Measurements from ENCODE around the gene PGAM2. TPM values are rescaled to one million over a fixed set of nuclear protein-coding genes. Genes with fewer than 3 reads are reported as not detected.

PGAM2 gene
- total and polyA plus RNA-seq, 8 donors, result 0.49 to 6.7 (median 0.65) TPM; not detected in 1

DNA sequence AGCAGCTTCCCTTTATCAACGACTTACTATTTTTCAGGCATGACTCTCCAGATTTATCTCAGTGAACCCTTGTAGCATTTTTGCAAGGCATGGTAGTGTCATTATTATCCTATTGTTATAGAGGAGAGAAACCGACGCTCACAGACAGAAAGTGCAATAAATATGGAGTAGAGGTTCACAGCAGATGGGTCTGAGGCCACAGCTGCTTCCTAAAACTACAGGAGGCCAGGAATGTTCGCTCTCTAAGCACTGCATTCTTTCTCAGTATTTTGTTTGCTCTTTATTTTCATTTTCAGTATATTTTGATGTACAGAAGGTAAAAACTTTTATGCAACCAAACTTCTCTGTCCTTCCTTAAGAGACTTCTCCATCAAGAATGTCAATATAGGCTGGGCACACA is 34.3 kb upstream of the PGAM2 start:
- H3K36me3 ChIP-seq, result no peaks in the 10 kb centered on the region
- intact Hi-C loops (cut with DNase I), result no loop called here
- ATAC-seq (no peak), FAIRE-seq (no peak), DNase-seq (no peak)
- WGBS, 2 donors, result 71 to 83% methylated on average over 4 of the region's 4 CpGs
- no peaks in the 10 kb centered on the region for H3K27me3 ChIP-seq
- no peak overlapping the region for H3K4me3 ChIP-seq
- no peak overlapping the region for H3K27ac ChIP-seq
- TF ChIP-seq, protein P1, sequence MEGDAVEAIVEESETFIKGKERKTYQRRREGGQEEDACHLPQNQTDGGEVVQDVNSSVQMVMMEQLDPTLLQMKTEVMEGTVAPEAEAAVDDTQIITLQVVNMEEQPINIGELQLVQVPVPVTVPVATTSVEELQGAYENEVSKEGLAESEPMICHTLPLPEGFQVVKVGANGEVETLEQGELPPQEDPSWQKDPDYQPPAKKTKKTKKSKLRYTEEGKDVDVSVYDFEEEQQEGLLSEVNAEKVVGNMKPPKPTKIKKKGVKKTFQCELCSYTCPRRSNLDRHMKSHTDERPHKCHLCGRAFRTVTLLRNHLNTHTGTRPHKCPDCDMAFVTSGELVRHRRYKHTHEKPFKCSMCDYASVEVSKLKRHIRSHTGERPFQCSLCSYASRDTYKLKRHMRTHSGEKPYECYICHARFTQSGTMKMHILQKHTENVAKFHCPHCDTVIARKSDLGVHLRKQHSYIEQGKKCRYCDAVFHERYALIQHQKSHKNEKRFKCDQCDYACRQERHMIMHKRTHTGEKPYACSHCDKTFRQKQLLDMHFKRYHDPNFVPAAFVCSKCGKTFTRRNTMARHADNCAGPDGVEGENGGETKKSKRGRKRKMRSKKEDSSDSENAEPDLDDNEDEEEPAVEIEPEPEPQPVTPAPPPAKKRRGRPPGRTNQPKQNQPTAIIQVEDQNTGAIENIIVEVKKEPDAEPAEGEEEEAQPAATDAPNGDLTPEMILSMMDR (IDR thresholded peaks at IDR 0.05), result no peak
- H3K4me1 ChIP-seq, result no peaks in the 10 kb centered on the region
- no peaks in the 10 kb centered on the region for H3K9me3 ChIP-seq

- no peak for ATAC-seq
- intact Hi-C loops (cut with DNase I), result no loop called here
- Histone ChIP-seq H3K4me3 (no peak overlapping the region), H3K36me3 (no peaks in the 10 kb centered on the region), H3K4me1 (no peaks in the 10 kb centered on the region), H3K27me3 (no peaks in the 10 kb centered on the region), H3K27ac (no peak overlapping the region), H3K9me3 (no peaks in the 10 kb centered on the region)
- no peak for DNase-seq
- FAIRE-seq, result no peak
- WGBS, 2 donors, result 72 to 84% methylated on average over 6 of the region's 6 CpGs
- TF ChIP-seq, protein P1 (IDR thresholded peaks at IDR 0.05), result no peak
These were observed 33.0 kb upstream of the PGAM2 start for GRCh38 chr7:44098092-44099068.

DNA sequence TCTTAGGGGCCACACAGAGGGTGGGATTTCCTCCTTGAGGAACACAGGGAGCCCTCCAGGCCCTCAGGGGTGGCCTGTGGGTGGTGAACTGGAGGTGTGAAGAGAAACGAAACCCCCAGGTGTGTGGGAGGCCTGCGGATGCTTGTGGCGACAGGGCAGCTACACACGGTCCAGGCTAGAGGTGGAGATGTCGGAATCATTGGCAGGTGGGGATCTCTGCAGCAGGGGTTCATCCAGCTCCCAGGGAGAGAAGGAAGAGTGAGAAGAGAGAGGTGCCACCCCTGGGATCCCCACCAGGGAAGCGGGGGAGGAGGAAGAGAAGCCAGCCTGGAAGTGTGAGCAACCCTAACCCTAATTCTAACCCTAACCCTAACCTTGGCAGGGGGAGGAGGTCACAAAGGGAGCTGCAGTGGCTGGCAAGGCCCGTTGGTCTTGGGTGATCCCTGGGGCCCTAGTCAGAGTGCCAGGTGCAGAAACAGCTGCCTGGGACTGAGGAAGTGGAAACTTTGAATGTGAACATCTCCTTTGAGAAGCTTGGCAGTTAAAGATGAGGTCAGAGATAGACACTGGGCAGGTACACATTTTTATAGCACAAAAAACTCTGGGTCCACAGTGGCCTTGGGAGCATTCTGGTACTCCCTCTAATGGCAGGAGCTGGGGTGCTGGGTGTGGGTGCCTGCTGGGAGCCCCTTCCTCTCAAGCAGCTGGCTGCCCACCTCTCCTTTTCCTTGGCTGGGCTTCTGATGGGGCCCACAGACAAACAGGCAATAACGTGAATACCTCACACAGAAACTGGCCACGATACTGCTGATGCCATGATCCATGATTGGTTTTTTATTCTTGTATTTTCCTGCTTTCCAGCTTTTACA is 31.9 kb upstream of the PGAM2 start:
- no peak for FAIRE-seq
- WGBS, 2 donors, result 77 to 80% methylated on average over 9 of the region's 9 CpGs
- H3K4me1 ChIP-seq, result no peaks in the 10 kb centered on the region
- no peak overlapping the region for H3K4me3 ChIP-seq
- intact Hi-C loops (cut with DNase I), result no loop called here
- DNase-seq, result no peak
- ATAC-seq, result no peak
- H3K9me3 ChIP-seq, result no peaks in the 10 kb centered on the region
- TF ChIP-seq, protein P1 (IDR thresholded peaks at IDR 0.05), result no peak
- H3K27ac ChIP-seq, result no peak overlapping the region
- H3K36me3 ChIP-seq, result no peaks in the 10 kb centered on the region
- no peaks in the 10 kb centered on the region for H3K27me3 ChIP-seq

GRCh38 chr7:44096326-44096881 is 31.0 kb upstream of the PGAM2 start:
- TF ChIP-seq, protein P1 (IDR thresholded peaks at IDR 0.05), result no peak
- ATAC-seq, result no peak
- FAIRE-seq, result no peak
- intact Hi-C loops (cut with DNase I), result no loop called here
- no peak overlapping the region for H3K27ac ChIP-seq
- DNase-seq, result no peak
- 68 to 69% methylated on average over 8 of the region's 8 CpGs for WGBS, 2 donors
- H3K27me3 ChIP-seq, result no peaks in the 10 kb centered on the region
- H3K36me3 ChIP-seq, result no peaks in the 10 kb centered on the region
- H3K4me3 ChIP-seq, result no peak overlapping the region
- no peaks in the 10 kb centered on the region for H3K4me1 ChIP-seq
- no peaks in the 10 kb centered on the region for H3K9me3 ChIP-seq

Measured in pancreas (tissue), 10 donors.